GM23248 (cell line): ENCODE data around the gene SPR. TPM values are rescaled to one million over a fixed set of nuclear protein-coding genes. Genes with fewer than 3 reads are reported as not detected.

Experiments
- DNase-seq: peaks from one replicate; pipeline ENCODE4 v3.0.0-alpha.2; 2015
- H2AFZ ChIP-seq: fragments of 200-600 bp; sonication (generic); 2 replicates; pipeline ENCODE4 v1.6.1; 2016; ENCODE audit warnings: antibody characterized with exemption
- H3F3A ChIP-seq: fragments of 200-600 bp; sonication (generic); 2 replicates; pipeline ENCODE4 v1.6.1; 2016; ENCODE audit warnings: mild to moderate bottlenecking, antibody characterized with exemption, mixed run types; ENCODE audit not compliant: insufficient read depth
- H3K27ac ChIP-seq: fragments of 200-600 bp; sonication (generic); 2 replicates; pipeline ENCODE4 v1.5.1; 2016; ENCODE audit warnings: mild to moderate bottlenecking
- H3K27me3 ChIP-seq: fragments of 200-600 bp; sonication (generic); replicated peaks from 2 replicates; pipeline ENCODE4 v1.6.1; 2016; ENCODE audit warnings: mild to moderate bottlenecking; ENCODE audit not compliant: insufficient read depth
- H3K36me3 ChIP-seq: fragments of 200-600 bp; sonication (generic); 2 replicates; pipeline ENCODE4 v1.6.1; 2016; ENCODE audit warnings: low read depth, mild to moderate bottlenecking
- H3K4me1 ChIP-seq: fragments of 200-600 bp; sonication (generic); 2 replicates; pipeline ENCODE4 v1.6.1; 2016; ENCODE audit warnings: mild to moderate bottlenecking; ENCODE audit not compliant: insufficient read depth
- H3K4me2 ChIP-seq: fragments of 200-600 bp; sonication (generic); one replicate; pipeline ENCODE4 v1.6.1; 2016; ENCODE audit warnings: mild to moderate bottlenecking; ENCODE audit not compliant: unreplicated experiment
- H3K4me3 ChIP-seq: fragments of 200-600 bp; sonication (generic); 2 replicates; pipeline ENCODE4 v1.5.1; 2016; ENCODE audit warnings: mild to moderate bottlenecking
- H3K79me2 ChIP-seq: fragments of 200-600 bp; sonication (generic); 2 replicates; pipeline ENCODE4 v1.6.1; 2016; ENCODE audit warnings: mild to moderate bottlenecking; ENCODE audit not compliant: insufficient read depth
- H3K9ac ChIP-seq: fragments of 200-600 bp; sonication (generic); 2 replicates; pipeline ENCODE4 v1.6.1; 2016; ENCODE audit warnings: mild to moderate bottlenecking
- H3K9me2 ChIP-seq: fragments of 200-600 bp; sonication (generic); 2 replicates; pipeline ENCODE4 v1.6.1; 2016; ENCODE audit warnings: mixed run types, mild to moderate bottlenecking, moderate library complexity; ENCODE audit not compliant: insufficient read depth
- H3K9me3 ChIP-seq: fragments of 200-600 bp; sonication (generic); one replicate; pipeline ENCODE4 v1.6.1; 2017; ENCODE audit warnings: low read depth
- H4K20me1 ChIP-seq: fragments of 200-600 bp; sonication (generic); 2 replicates; pipeline ENCODE4 v1.6.0; 2016; ENCODE audit not compliant: insufficient read depth
- EZH2 ChIP-seq: fragments of 200-600 bp; sonication (generic); IDR thresholded peaks from 2 replicates; pipeline ENCODE4 v1.6.1; 2018; ENCODE audit warnings: antibody characterized with exemption, mild to moderate bottlenecking; ENCODE audit not compliant: insufficient read depth, poor library complexity, severe bottlenecking
- EZH2phosphoT487 ChIP-seq: fragments of 200-600 bp; sonication (generic); IDR thresholded peaks from 2 replicates; pipeline ENCODE4 v1.6.1; 2018; ENCODE audit warnings: antibody characterized with exemption, moderate library complexity, mild to moderate bottlenecking, low read depth; ENCODE audit not compliant: insufficient read depth
- WGBS, 2 experiments: methylation state at CpG; one replicate each; pipeline ENCODE4 v1.1.6; 2015 to 2017; ENCODE audit warnings: low lambda C conversion rate in 2 of 2, low coverage in 1 of 2; ENCODE audit errors: missing lambda C conversion rate in 2 of 2; 5-methylcytosine and 5-hydroxymethylcytosine counted together
- in situ Hi-C: fragments of 300-500 bp; cut with MboI; formaldehyde crosslinking; loops from 2 replicates; pipeline ENCODE4 v1.15.0; 2020
- polyA plus RNA-seq: library from polyadenylated mRNA; unstranded; fragments of >200 nt; fragmentation: Nextera tagmentation; extraction: Ambion mirVana; gene quantifications from 2 replicates; pipeline ENCODE4 v1.2.1, GENCODE V29; 2016
- total RNA-seq: library from RNA; depleted of rRNA; stranded (reverse); fragments of >200 nt; shearing (Covaris generic); gene quantifications from 2 replicates; pipeline ENCODE4 v1.2.3, GENCODE V29; 2014

Gene SPR
- total and polyA plus RNA-seq, 2 experiments from 2014 or later, result 17.1 to 21.1 TPM

DNA sequence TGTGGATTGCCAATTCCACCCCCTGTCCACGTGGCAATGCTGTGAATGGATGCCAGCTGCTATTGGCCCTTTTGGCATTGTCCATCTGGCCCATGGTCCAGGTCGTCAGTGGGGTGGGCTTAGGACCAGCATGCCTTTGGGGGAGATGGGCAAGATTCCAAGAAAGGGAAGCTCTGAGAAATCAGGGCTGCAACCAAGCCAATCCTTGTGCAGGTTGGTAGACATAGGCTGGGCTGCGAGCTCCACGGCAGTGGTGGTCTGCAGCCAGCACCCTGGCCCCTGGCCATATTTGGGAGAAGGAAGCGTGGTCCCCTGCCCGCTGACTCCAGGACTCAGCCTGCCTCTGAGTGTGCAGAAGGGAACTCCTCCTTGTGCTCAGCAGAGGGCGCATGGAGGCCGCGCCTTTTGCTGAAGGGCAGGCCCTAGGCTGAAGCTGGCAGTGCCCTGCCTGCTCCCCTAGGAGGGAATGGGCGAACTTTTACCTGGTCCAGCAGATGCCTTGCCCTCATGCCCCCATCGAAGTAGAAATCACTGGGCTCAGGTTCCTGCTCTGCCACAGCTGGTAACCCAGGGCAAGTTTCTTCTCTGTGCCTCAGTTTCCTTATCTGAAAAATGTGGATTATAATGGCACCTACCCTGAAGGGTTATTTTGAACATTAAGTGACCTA is 5.4 kb downstream of the SPR start:
- WGBS, 2 experiments, result 4 to 5% methylated on average over 10 to 11 of the region's 11 CpGs
- Histone ChIP-seq H3K79me2 (no peaks in the 10 kb centered on the region), H3K36me3 (no peaks in the 10 kb centered on the region), H3K4me2 (no peak overlapping the region), H2AFZ (no peak overlapping the region), H3K9me3 (no peaks in the 10 kb centered on the region), H3K9me2 (no peaks in the 10 kb centered on the region), H3K9ac (no peak overlapping the region), H3K27me3 (0 out of 2 replicates have a peak, but pooled peaks cover 6% of the 10 kb centered on the region), H3K4me3 (no peak overlapping the region), H3F3A (no peaks in the 10 kb centered on the region), H3K27ac (no peak overlapping the region), H3K4me1 (0 out of 2 replicates have a peak, but pooled peaks cover 6% of the 10 kb centered on the region), H4K20me1 (no peaks in the 10 kb centered on the region)
- in situ Hi-C loops, result loop anchor here (10.0 kb wide), 1 partner anchor 292 kb away; no protein-coding TSS in a partner anchor
- DNase-seq, result peak; percentile 91
- no peak for TF ChIP-seq EZH2
- no peak for TF ChIP-seq EZH2phosphoT487

DNA sequence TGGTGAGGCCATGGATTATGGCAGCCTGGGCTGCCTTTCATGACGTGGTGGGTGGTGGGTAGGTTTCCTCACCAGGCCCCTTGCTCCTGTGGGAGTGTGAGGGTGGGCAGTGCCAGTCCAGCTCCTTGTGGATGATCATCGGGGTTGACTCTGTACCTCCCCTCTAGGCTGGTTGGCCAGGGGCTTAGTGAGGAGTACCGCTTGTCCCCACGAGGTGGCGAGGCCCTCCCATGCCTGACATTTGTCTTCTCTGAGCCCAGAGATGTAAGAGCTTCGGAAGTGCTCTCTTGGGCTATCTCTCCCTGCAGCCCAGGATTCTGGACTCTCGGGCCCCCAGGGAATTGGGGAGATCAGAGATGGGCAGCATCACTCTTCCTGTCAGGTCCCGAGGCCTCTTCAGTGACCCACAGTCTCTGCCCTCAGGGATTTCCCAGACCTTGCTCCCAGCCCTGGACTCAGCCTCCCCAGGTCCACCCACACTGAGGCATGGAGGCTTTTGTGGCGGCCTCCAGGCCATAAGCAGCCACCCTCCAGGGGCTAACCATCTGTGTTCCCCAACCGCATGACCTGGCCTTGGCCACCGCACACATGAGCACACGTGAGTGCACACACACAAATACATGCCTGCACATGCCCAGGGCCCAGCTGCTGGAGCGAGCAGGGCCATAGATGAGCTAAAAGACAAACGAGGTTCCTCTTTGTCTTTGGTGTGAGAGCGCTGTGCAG is 6.5 kb downstream of the SPR start:
- no peaks in the 10 kb centered on the region for H3K9me3 ChIP-seq
- no peaks in the 10 kb centered on the region for H3K9me2 ChIP-seq
- no peaks in the 10 kb centered on the region for H3K79me2 ChIP-seq
- 0 out of 2 replicates have a peak, but pooled peaks cover 6% of the 10 kb centered on the region for H3K4me1 ChIP-seq
- peak; percentile 85 for DNase-seq
- no peak overlapping the region for H2AFZ ChIP-seq
- 48 to 54% methylated on average over 15 of the region's 15 CpGs for WGBS, 2 experiments
- TF ChIP-seq EZH2phosphoT487, result no peak
- no peak for TF ChIP-seq EZH2
- no peak overlapping the region for H3K4me2 ChIP-seq
- H3K9ac ChIP-seq, result no peak overlapping the region
- H4K20me1 ChIP-seq, result no peaks in the 10 kb centered on the region
- H3F3A ChIP-seq, result no peaks in the 10 kb centered on the region
- H3K27ac ChIP-seq, result no peak overlapping the region
- H3K4me3 ChIP-seq, result no peak overlapping the region
- H3K36me3 ChIP-seq, result no peaks in the 10 kb centered on the region
- in situ Hi-C loops, result loop anchor here (10.0 kb wide), 1 partner anchor 291 kb away; no protein-coding TSS in a partner anchor
- peaks cover 7% of the 10 kb centered on the region for H3K27me3 ChIP-seq

DNA sequence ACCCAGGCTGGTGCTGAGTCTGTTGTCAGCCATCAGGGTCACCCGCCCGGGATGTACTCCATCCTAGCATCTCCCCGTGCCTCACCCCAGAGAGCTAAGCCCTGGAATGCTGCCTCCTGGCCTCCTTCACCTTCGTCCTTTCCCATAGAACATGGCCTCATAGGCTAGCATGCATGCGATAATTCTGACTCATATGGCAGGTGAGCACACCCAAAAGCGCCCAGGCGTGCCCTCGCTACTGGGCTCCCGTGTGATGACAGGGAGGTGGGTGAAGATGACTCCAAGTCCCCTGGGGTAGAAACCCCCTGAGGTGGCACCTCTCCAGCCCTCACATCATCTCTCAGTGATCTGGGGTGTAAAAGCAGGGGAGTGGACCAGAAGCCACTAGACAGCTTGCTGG is 7.3 kb downstream of the SPR start:
- Histone ChIP-seq H3K9ac (no peak overlapping the region), H4K20me1 (no peaks in the 10 kb centered on the region), H3K27me3 (peaks cover 15% of the 10 kb centered on the region), H3K4me2 (no peak overlapping the region), H3K79me2 (no peaks in the 10 kb centered on the region), H3K9me3 (no peaks in the 10 kb centered on the region), H2AFZ (no peak overlapping the region), H3K27ac (no peak overlapping the region), H3K4me1 (0 out of 2 replicates have a peak, but pooled peaks cover 6% of the 10 kb centered on the region), H3K4me3 (no peak overlapping the region), H3K9me2 (no peaks in the 10 kb centered on the region), H3K36me3 (no peaks in the 10 kb centered on the region), H3F3A (no peaks in the 10 kb centered on the region)
- WGBS, 2 experiments, result 90 to 92% methylated on average over 9 of the region's 9 CpGs
- DNase-seq, result no peak
- TF ChIP-seq EZH2 (no peak), EZH2phosphoT487 (no peak)
- in situ Hi-C loops, result loop anchor here (10.0 kb wide), 1 partner anchor 290 kb away; no protein-coding TSS in a partner anchor

DNA sequence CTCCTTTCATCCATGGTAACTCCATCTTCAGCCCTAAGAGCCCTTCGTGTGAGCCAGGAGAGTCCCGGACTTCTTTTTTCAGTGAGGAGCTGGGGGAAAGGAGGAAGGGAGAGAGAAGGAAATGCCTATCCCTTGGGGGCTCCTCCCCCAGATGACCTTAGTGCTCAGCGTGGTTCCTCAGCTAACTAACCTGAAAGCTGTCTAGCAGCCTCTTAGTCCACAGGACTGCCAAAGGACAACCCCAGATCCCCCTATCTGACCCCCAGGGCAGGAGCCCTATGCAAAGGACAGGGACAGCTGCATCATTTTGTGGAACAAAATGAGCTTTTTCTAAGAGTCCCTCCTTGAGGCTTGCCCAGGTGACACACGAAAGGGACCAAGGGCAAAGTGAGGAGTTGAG is 7.9 kb downstream of the SPR start:
- 0 out of 2 replicates have a peak, but pooled peaks cover 6% of the 10 kb centered on the region for H3K4me1 ChIP-seq
- H3K9me3 ChIP-seq, result no peaks in the 10 kb centered on the region
- 30 to 31% methylated on average over 4 of the region's 4 CpGs for WGBS, 2 experiments
- H3K4me3 ChIP-seq, result no peak overlapping the region
- no peaks in the 10 kb centered on the region for H3F3A ChIP-seq
- TF ChIP-seq EZH2 (no peak), EZH2phosphoT487 (no peak)
- no peak overlapping the region for H3K9ac ChIP-seq
- no peaks in the 10 kb centered on the region for H3K36me3 ChIP-seq
- no peak overlapping the region for H2AFZ ChIP-seq
- H3K27ac ChIP-seq, result no peak overlapping the region
- no peak for DNase-seq
- H3K4me2 ChIP-seq, result peak overlapping the region; percentile 59
- no peaks in the 10 kb centered on the region for H3K79me2 ChIP-seq
- in situ Hi-C loops, result loop anchor here (10.0 kb wide), 1 partner anchor 290 kb away; no protein-coding TSS in a partner anchor
- H3K9me2 ChIP-seq, result no peaks in the 10 kb centered on the region
- H3K27me3 ChIP-seq, result peaks cover 18% of the 10 kb centered on the region
- no peaks in the 10 kb centered on the region for H4K20me1 ChIP-seq
